Brain pericyte (primary cell): ENCODE measurements around the gene ADAM15.

Experiments used
- DNase-seq: peaks from one replicate; pipeline ENCODE4 v3.0.0-alpha.2; 2012; ENCODE audit warnings: low read depth, low spot score

The ADAM15 gene

GRCh38 chr1:155086856-155087535, 35.9 kb downstream of the ADAM15 start:
- no peak for DNase-seq

DNA sequence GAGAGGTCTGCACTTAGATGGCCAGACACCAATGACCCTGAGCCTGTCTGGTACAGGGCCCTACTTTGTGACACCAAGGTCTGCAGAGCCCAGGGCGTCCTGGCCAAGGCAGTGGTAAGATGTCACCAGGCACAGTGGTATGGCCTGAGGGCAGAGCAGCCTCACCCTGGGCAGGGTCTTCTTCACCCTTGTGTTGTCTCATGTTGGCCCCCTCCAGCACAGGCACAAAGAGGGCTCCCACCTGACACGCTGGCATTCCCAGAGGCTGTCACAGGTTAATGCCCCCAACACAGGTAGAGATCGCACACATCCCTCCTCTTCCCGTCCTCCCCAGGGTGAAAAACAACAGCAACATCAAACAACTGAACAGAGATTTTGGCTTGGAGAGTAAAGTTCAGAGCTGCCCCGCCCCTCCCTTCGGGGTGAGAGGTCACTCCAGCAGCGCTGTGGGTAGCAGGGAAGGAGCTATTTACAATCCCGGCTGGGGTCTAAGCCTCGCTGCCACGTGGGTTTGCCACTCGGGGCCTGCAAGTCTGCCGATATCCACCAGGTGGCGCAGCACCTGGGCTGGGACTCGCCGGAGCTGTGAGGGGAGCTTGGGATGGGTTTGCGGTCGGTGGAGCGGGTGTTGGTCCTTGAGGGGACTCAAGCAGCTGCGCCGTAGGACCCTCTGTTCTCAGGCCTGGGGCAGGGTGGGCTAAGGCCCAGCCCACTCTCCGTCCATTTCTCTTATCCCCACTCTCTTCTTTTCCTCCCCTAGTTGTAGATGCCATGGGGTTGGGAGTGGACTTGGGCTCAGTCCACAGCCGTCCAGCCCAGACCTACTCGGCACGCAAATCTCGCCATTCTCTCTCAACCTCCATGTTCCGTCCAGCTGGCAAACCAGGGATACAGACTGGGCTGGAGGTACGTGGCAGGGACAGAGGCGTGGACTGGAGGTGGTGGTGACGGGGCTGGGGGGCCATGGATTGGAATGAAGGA, 40.2 kb downstream of the ADAM15 start:
- DNase-seq: no peak

DNA sequence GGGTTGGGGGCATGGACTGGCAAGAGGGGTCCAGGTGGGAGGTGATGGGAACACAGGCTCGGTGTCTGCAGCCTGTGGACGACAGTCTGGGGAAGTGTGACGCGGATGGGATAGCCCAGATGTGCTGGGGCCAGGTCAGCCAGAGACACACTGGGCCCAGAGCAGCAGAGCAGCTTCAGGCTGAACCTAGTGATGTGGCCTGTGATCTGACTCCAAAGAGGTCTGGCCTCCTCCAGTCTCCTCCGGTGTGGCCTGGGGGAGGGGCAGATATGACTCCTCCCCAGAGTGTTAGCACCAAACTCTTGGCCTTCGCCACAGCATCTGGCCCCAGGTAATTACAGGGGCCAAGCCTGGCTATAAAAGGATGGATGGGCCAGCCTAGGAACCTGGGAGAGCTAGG, 41.0 kb downstream of the ADAM15 start:
- no peak for DNase-seq

- no peak for DNase-seq
These were observed 41.5 kb downstream of the ADAM15 start for GRCh38 chr1:155092641-155093040.

DNA sequence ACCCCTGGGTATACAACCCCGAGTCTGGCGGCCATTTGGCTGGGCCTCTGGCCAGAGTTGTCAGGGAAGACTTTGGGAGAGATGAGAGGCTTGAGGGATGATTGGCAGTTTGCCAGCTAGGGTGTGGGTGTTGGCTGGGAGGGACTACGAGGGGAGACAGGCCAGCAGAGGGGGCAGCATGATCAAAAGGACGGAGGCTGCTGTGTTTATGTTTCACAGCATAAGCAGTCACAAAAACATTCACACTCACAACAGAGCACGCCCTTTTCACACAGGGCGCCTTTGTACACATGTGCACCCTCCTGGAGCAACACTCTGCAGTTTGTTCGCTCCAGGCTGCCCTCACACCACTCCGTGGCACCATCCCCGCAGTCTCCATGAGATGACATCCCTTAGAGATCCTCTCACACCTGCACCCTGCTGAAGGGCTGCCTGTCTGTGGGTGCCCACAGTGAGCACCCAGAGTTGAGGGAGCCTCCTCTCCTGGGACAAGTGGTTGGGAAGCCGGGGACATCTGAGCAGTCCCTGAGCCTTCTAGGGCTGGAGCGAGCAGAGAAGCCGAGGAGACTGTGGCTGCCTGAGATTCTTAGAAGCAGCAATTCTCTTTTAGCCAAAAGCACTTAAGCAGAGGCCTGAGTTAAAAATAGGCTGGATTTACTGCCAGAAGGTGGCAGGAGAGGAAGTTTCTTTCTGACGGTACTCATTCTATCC, 43.0 kb downstream of the ADAM15 start:
- DNase-seq: no peak

DNA sequence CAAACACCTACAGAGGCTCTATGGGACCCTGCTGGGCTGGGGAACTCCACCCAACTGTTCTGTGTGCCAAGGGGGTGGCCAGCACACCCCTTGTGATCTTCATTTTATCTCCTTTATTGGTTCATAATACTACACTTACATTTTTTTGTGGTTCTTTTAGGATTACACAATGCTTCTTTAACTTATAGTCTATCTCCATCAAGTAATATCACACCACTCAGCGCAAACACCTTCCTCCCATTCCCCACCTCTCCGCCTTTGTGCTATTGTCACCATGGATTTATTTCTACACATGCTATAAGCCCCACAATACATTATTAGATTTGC, 43.5 kb downstream of the ADAM15 start:
- DNase-seq: no peak

DNA sequence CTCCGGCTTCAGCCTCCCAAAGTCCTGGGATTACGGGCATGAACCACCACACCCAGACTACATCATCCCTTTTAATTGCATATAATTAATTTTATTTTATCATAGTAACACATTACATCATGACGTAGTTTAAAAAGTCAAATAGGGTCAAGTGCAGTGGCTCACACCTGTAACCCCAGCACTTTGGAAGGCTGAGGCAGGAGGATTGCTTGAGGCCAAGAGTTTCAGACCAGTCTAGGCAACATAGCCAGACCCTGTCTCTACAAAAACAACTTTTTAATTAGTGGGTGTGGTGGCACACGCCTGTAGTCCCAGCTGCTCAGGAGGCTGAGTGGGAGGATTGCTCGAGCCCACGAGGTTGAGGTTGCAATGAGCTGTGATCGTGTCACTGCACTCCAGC, 48.2 kb downstream of the ADAM15 start:
- DNase-seq: no peak

DNA sequence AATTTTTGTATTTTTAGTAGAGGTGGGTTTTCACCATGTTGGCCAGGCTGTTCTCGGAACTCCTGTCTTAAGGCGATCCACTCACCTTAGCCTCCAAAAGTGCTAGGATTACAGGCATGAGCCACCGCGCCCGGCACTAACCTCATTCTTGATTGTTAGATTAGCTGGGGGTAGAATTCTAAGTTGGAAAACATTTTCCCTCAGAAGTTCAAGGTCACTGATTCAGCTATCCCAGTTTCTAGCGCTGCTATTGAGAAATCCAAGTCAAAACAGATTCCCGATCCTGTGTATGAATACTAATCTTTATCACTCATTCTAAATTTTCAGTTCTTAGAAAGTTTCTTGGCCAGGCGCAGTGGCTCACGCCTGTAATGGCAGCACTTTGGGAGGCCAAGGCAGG, 52.2 kb downstream of the ADAM15 start:
- no peak for DNase-seq

DNA sequence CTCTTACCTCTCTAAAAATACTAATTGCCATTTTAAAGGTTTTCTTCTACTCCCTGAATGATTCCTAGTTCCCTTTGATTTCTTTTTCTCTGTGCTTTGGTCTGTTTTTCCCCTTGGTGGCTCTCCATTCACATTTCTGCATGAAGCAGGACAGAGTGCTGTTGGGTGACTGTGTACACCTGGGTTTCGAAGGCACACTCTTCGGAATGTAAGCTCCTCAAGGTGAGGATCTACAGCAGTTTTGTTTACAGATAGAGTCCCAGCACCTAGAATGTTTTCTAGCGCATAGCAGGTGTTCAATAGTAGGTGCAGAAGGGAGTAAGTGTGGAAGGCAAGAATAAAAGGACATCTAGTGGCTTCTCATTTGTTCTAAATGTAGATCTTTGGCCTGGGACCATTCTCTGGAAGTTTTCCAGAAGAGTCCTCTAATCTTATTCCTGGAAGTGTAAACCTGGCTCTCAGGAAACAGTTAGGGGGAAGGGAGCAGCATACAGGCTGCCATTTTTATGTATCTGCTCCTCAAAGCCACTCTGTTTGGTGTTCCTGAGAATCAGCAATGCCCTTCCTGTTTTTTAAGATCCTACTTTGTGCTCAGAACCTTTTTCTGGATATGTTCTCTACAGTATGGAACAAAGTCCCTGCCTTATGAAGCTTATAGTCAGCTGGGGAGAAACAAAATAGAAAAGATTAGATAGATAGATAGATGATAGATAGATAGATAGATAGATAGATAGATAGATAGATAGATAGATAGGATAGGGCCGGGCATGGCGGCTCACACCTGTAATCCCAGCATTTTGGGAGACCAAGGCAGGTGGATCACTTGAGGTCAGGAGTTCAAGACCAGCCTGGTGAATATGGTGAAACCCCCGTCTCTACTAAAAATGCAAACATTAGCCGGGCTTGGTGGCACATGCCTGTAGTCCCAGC, 53.8 kb downstream of the ADAM15 start:
- DNase-seq: no peak

- no peak for DNase-seq
These were observed 54.5 kb downstream of the ADAM15 start for GRCh38 chr1:155105604-155106011.

GRCh38 chr1:155106862-155107261, 55.7 kb downstream of the ADAM15 start:
- no peak for DNase-seq

GRCh38 chr1:155107309-155108264, 56.5 kb downstream of the ADAM15 start:
- no peak for DNase-seq

GRCh38 chr1:155108296-155108695, 57.2 kb downstream of the ADAM15 start:
- no peak for DNase-seq

- no peak for DNase-seq
These were observed 59.3 kb downstream of the ADAM15 start for GRCh38 chr1:155110381-155110780.

DNA sequence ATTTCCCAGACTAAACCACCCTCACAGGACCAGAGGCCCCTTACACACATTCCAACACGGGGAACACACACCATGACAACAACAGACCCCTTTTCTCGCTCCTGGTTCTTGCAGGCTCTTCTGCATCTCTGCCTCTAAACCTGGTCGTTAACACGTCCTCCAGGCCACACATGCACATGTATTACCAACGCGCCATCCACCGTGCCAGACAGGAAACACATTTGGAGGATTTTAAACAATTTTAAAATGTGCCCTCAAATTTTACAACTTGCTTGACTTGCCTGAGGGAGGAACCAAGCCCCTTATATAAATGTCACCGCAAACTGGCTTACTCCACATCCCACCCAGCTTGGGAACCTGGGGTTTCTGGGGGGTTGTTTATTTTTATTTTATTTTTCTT, 59.7 kb downstream of the ADAM15 start:
- DNase-seq: no peak
